SK-N-SH (cell line): ENCODE data around the gene NELFB. TPM values are rescaled to one million over a fixed set of nuclear protein-coding genes. Genes with fewer than 3 reads are reported as not detected.
A peak's percentile ranks its signal among the peaks of the same experiment; 100 is the strongest.

Source experiments
- CTCF ChIA-PET: fragments of 300-600, 350-600 bp; formaldehyde crosslinking; extraction: SDS; loops from one replicate; lab custom pipeline; 2021; lab: Yijun Ruan, JAX
- POLR2A ChIA-PET: fragments of 350-600 bp; sonication (Branson Sonifier 250); formaldehyde crosslinking; extraction: SDS; loops from one replicate; lab custom pipeline; 2020; ENCODE audit warnings: antibody characterized with exemption, inconsistent platforms; lab: Yijun Ruan, JAX
- DNase-seq: peaks from one replicate; pipeline ENCODE4 v3.0.0; 2012
- H2AFZ ChIP-seq: fragments of 200-600 bp; sonication (generic); 2 replicates; pipeline ENCODE4 v1.8.1; 2016; ENCODE audit warnings: antibody characterized with exemption, mild to moderate bottlenecking, low read depth
- H3F3A ChIP-seq: fragments of 200-600 bp; sonication (generic); replicated peaks from 2 replicates; pipeline ENCODE3; 2016; ENCODE audit warnings: antibody characterized with exemption, mild to moderate bottlenecking; ENCODE audit not compliant: insufficient read depth
- H3K27ac ChIP-seq, 2 experiments: fragments of 200-500 bp in 1 of 2; fragments of 200-600 bp in 1 of 2; sonication (Bioruptor generic) in 1 of 2; sonication (generic), shearing (Covaris generic) in 1 of 2; 2 replicates each; pipeline versions ENCODE4 v1.5.1 to v1.6.1; 2014 to 2016; ENCODE audit warnings: low read depth in 2 of 2, inconsistent platforms in 1 of 2, low read length in 1 of 2, mild to moderate bottlenecking in 1 of 2, mixed read lengths in 1 of 2
- H3K27me3 ChIP-seq: fragments of 200-600 bp; sonication (generic), shearing (Covaris generic); 2 replicates; pipeline ENCODE4 v1.6.1; 2016; ENCODE audit warnings: mixed run types; ENCODE audit not compliant: insufficient read depth
- H3K36me3 ChIP-seq, 2 experiments: fragments of 200-500 bp in 1 of 2; fragments of 200-600 bp in 1 of 2; sonication (Bioruptor generic) in 1 of 2; sonication (generic) in 1 of 2; replicated peaks in 1 of 2; 2 replicates each; pipeline versions ENCODE3 to v1.5.1; 2014 to 2016; ENCODE audit warnings: low read length in 1 of 2, mild to moderate bottlenecking in 1 of 2; ENCODE audit not compliant: insufficient read depth in 2 of 2, control insufficient read depth in 1 of 2
- H3K4me1 ChIP-seq, 2 experiments: fragments of 200-500 bp in 1 of 2; fragments of 200-600 bp in 1 of 2; sonication (Bioruptor generic) in 1 of 2; sonication (generic), shearing (Covaris generic) in 1 of 2; 2 replicates each; pipeline versions ENCODE4 v1.5.1 to v1.6.1; 2014 to 2016; ENCODE audit warnings: low read depth in 1 of 2, low read length in 1 of 2, mixed run types in 1 of 2; ENCODE audit not compliant: insufficient read depth in 2 of 2, control insufficient read depth in 1 of 2
- H3K4me2 ChIP-seq: fragments of 200-600 bp; sonication (generic), shearing (Covaris generic); 2 replicates; pipeline ENCODE4 v1.6.1; 2017; ENCODE audit warnings: mixed run types
- H3K4me3 ChIP-seq, 2 experiments: fragments of 200-500 bp in 1 of 2; fragments of 200-600 bp in 1 of 2; sonication (Bioruptor generic) in 1 of 2; sonication (generic), shearing (Covaris generic) in 1 of 2; 2 replicates each; pipeline versions ENCODE4 v1.5.1 to v1.8.1; 2014 to 2016; ENCODE audit warnings: low read depth in 2 of 2, inconsistent platforms in 1 of 2, low read length in 1 of 2, mild to moderate bottlenecking in 1 of 2, mixed read lengths in 1 of 2, moderate library complexity in 1 of 2
- H3K79me2 ChIP-seq: fragments of 200-600 bp; sonication (generic); 2 replicates; pipeline ENCODE4 v1.8.1; 2017; ENCODE audit warnings: mild to moderate bottlenecking; ENCODE audit not compliant: insufficient read depth
- H3K9ac ChIP-seq: fragments of 200-600 bp; sonication (generic); 2 replicates; pipeline ENCODE4 v1.6.1; 2017; ENCODE audit warnings: mixed run types
- H3K9me2 ChIP-seq: fragments of 200-600 bp; sonication (generic); 2 replicates; pipeline ENCODE4 v1.6.1; 2017; ENCODE audit warnings: mixed run types
- H3K9me3 ChIP-seq: fragments of 200-600 bp; sonication (generic); 2 replicates; pipeline ENCODE4 v1.6.1; 2017; ENCODE audit warnings: mixed run types, mild to moderate bottlenecking, moderate library complexity
- H4K20me1 ChIP-seq: fragments of 200-600 bp; sonication (generic); 2 replicates; pipeline ENCODE4 v1.6.1; 2017; ENCODE audit warnings: mild to moderate bottlenecking, mixed run types; ENCODE audit not compliant: insufficient read depth
- GATA2 ChIP-seq: sonication (generic); formaldehyde crosslinking; IDR thresholded peaks from 2 replicates; pipeline ENCODE4 v1.5.0; 2020; ENCODE audit warnings: mild to moderate bottlenecking, missing genetic modification reagents
- MEF2A ChIP-seq: IDR thresholded peaks from 2 replicates; pipeline ENCODE4 v1.4.0; 2012; ENCODE audit warnings: low read depth, borderline replicate concordance
- MXI1 ChIP-seq: IDR thresholded peaks from 2 replicates; pipeline ENCODE4 v1.6.1; 2012; ENCODE audit warnings: mild to moderate bottlenecking, low read depth, low read length, improper control_type of control experiment
- REST ChIP-seq: IDR thresholded peaks from 2 replicates; pipeline ENCODE4 v1.6.1; 2012; ENCODE audit warnings: mild to moderate bottlenecking, low read depth, low read length, moderate library complexity
- RFX5 ChIP-seq: IDR thresholded peaks from 2 replicates; pipeline ENCODE4 v1.6.1; 2012; ENCODE audit warnings: mild to moderate bottlenecking, improper control_type of control experiment, low read length
- WGBS: methylation state at CpG from one replicate; pipeline ENCODE4 v1.1.6; 2017; ENCODE audit warnings: low lambda C conversion rate; 5-methylcytosine and 5-hydroxymethylcytosine counted together
- polyA plus RNA-seq, 3 experiments: library from polyadenylated mRNA; depleted of rRNA; stranded (reverse); fragments of >200 nt; gene quantifications; 2 replicates each; pipeline ENCODE4 v1.2.3, GENCODE V29; 2012
- TF ChIP-seq, protein P1 (sequence below): fragments of 150-350 bp; IDR thresholded peaks from 2 replicates; pipeline ENCODE4 v1.6.1; 2017; ENCODE audit warnings: antibody characterized with exemption, low read length, low read depth, borderline replicate concordance

NELFB gene
- polyA plus RNA-seq, 1 of the 3 experiments (the other 2 are of a cell fraction) = 62.7 TPM

DNA sequence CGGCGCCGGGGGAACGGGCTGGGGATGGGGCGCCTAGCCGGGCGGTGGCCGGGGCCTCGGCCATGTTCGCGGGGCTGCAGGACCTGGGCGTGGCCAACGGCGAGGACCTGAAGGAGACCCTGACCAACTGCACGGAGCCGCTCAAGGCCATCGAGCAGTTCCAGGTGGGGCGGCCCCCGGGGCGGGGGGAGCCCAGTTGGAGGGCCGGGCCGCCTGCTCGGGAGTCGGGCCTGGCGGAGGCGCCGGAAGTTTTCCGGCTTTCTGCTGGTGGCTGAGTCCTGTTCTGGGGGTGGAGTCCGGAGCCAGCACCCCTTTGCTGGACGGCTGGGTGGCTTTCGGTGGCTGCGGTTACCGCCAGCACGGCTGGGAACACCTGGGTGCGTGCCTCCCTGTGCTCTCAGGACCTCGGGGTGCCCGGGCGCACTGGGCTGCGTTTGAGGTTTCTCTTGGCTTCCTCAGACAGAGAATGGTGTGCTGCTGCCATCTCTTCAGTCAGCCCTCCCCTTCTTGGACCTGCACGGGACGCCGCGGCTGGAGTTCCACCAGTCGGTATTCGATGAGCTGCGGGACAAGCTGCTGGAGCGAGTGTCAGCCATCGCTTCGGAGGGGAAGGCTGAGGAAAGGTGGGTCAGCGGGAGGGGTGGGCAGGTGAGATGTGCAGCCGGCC lies 454 bp downstream of the NELFB start:
- CTCF ChIA-PET = interaction anchor here (0.7 to 4.6 kb wide), 4 partner anchors 13 to 28 kb away, joined by 3 to 33 read pairs (median 6); partner anchors contain the start of genes RNF224 and TUBB4B
- no peaks in the 10 kb centered on the region for H3F3A ChIP-seq
- peaks cover 12% of the 10 kb centered on the region; the same call in 1 of the 2 replicates for H4K20me1 ChIP-seq
- 7% methylated on average over 22 of the region's 51 CpGs for WGBS
- POLR2A ChIA-PET = interaction anchor here (0.8 to 6.6 kb wide), 4 partner anchors 10 to 126 kb away, joined by 3 to 83 read pairs (median 4); partner anchors contain the start of gene TUBB4B
- peak overlapping the region; percentile 38 to 71; a peak in 3 of 4 replicates for H3K27ac ChIP-seq
- H3K9me3 ChIP-seq = no peaks in the 10 kb centered on the region
- no peaks in the 10 kb centered on the region for H3K9me2 ChIP-seq
- peaks cover 43% of the 10 kb centered on the region for H3K79me2 ChIP-seq
- no peak for DNase-seq
- H3K4me2 ChIP-seq = peak overlapping the region; percentile 95
- H3K36me3 ChIP-seq = peaks cover 10 to 15% of the 10 kb centered on the region in 2 experiments
- H2AFZ ChIP-seq = peak overlapping the region; percentile 85
- peak overlapping the region; percentile 94 to 96 for H3K4me3 ChIP-seq
- peaks cover 0 to 23% of the 10 kb centered on the region in 2 experiments; a peak in 1 of 4 replicates for H3K4me1 ChIP-seq
- TF ChIP-seq, protein P1, sequence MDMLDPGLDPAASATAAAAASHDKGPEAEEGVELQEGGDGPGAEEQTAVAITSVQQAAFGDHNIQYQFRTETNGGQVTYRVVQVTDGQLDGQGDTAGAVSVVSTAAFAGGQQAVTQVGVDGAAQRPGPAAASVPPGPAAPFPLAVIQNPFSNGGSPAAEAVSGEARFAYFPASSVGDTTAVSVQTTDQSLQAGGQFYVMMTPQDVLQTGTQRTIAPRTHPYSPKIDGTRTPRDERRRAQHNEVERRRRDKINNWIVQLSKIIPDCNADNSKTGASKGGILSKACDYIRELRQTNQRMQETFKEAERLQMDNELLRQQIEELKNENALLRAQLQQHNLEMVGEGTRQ = no peak
- TF ChIP-seq MXI1 (no peak), GATA2 (no peak)
- no peaks in the 10 kb centered on the region for H3K27me3 ChIP-seq
- peak overlapping the region; percentile 88 for H3K9ac ChIP-seq

DNA sequence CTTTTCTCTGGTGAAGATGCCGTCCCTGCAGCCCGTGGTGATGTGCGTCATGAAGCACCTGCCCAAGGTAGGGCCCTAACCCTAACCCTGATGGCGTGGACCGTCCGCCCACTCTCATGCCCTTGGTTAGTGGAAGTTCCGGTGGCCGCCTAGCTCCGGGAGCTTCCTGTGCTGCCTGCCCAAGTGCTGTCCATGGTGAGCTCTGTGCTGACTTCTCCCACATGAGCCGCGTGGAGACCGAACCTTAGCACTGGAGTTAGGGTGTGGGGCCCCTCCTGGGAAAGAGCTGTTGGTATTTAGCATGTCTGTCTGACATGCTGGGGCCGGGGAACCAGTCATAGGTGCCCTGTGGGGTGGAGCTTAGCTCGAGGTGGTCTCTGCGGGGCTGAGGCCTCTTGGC lies 1.2 kb downstream of the NELFB start:
- ChIA-PET POLR2A (interaction anchor here (0.5 to 6.6 kb wide), 3 partner anchors 15 to 55 kb away, joined by 3 to 83 read pairs (median 3); partner anchors contain the start of gene TUBB4B), CTCF (interaction anchor here (1.7 to 4.6 kb wide), 2 partner anchors 19 to 30 kb away, joined by 4 to 33 read pairs; no protein-coding TSS in a partner anchor)
- Histone ChIP-seq H4K20me1 (peaks cover 12% of the 10 kb centered on the region; the same call in 1 of the 2 replicates), H3K4me3 (peak overlapping the region; percentile 94 to 96), H3K27me3 (no peaks in the 10 kb centered on the region), H3K36me3 (peaks cover 10 to 15% of the 10 kb centered on the region in 2 experiments), H3K9me3 (no peaks in the 10 kb centered on the region), H3K9me2 (no peaks in the 10 kb centered on the region), H3K4me2 (peak overlapping the region; percentile 95), H2AFZ (no peak overlapping the region), H3K4me1 (peaks cover 0 to 21% of the 10 kb centered on the region in 2 experiments; a peak in 1 of 4 replicates), H3K9ac (peak overlapping the region; percentile 88; the same call in 1 of the 2 replicates), H3F3A (no peaks in the 10 kb centered on the region), H3K27ac (no peak overlapping the region), H3K79me2 (peaks cover 47% of the 10 kb centered on the region)
- 91% methylated on average over 6 of the region's 15 CpGs for whole genome bisulfite sequencing
- TF ChIP-seq REST (0 out of 2 replicates have a peak, but pooled peaks have one; percentile 56), RFX5 (no peak), MEF2A (no peak)
- no peak for DNase-seq
